ENCODE data around the gene ATP1A1.

ATP1A1 gene

GRCh38 chr1:116440731-116441130 is 67.7 kb downstream of the ATP1A1 start:
- no peak for DNase-seq (ENCODE audit: low spot score)

GRCh38 chr1:116445534-116445933 is 72.5 kb downstream of the ATP1A1 start:
- no peak for DNase-seq (ENCODE audit: low spot score)

GRCh38 chr1:116446686-116447085 is 73.6 kb downstream of the ATP1A1 start:
- no peak for DNase-seq (ENCODE audit: low spot score)

GRCh38 chr1:116448785-116449385 is 75.8 kb downstream of the ATP1A1 start:
- no peak for DNase-seq (ENCODE audit: low spot score)

- no peak for DNase-seq (ENCODE audit: low spot score)
Measured at GRCh38 chr1:116449578-116449977, 76.5 kb downstream of the ATP1A1 start.

GRCh38 chr1:116451702-116452101 is 78.7 kb downstream of the ATP1A1 start:
- DNase-seq (ENCODE audit: low spot score) = no peak

- DNase-seq (ENCODE audit: low spot score) = no peak
Measured at GRCh38 chr1:116453481-116453880, 80.4 kb downstream of the ATP1A1 start.

GRCh38 chr1:116453906-116454305 is 80.9 kb downstream of the ATP1A1 start:
- no peak for DNase-seq (ENCODE audit: low spot score)
